A549 (cell line): ENCODE data around the gene ARHGEF10L. TPM values are rescaled to one million over a fixed set of nuclear protein-coding genes. Genes with fewer than 3 reads are reported as not detected.

Source experiments
- ATAC-seq, 2 experiments: fragments of 200-7000 bp in 1 of 2; fragments of >200 bp in 1 of 2; cut with Nextera tagmentation in 1 of 2; cut with Tn5 transposase in 1 of 2; 3 replicates each; pipeline versions ENCODE4 v1.8.0 to v1.9.1; 2018 to 2020; ENCODE audit warnings: mild to moderate bottlenecking in 1 of 2, moderate library complexity in 1 of 2
- CTCF ChIA-PET: fragments of 300-600 bp; sonication (Branson Sonifier 250); formaldehyde crosslinking; extraction: SDS; loops from one replicate; lab custom pipeline; 2021; ENCODE audit warnings: antibody characterized with exemption, inconsistent platforms; lab: Yijun Ruan, JAX
- POLR2A ChIA-PET: fragments of 350-600 bp; formaldehyde crosslinking; extraction: SDS; loops from one replicate; lab custom pipeline; 2021; ENCODE audit warnings: antibody characterized with exemption, inconsistent platforms; lab: Yijun Ruan, JAX
- DNase-seq, 2 experiments: peaks; one replicate each; pipeline versions ENCODE4 v3.0.0 to v3.0.0-alpha.2; 2011 to 2016; ENCODE audit warnings: low read depth in 1 of 2, low spot score in 1 of 2
- FAIRE-seq: peaks from 2 replicates; lab custom pipeline; 2011; peaks lifted over from hg19 to GRCh38; lab: Jason Lieb, UNC
- H3K27ac ChIP-seq, 2 experiments: fragments of >200 bp; sonication (Bioruptor Twin); formaldehyde crosslinking; 3 replicates each; pipeline ENCODE4 v1.5.1; 2016 to 2017
- H3K4me1 ChIP-seq: fragments of >200 bp; sonication (Bioruptor Twin); formaldehyde crosslinking; 3 replicates; pipeline ENCODE4 v1.6.1; 2016
- H3K4me2 ChIP-seq: fragments of >200 bp; sonication (Bioruptor Twin); formaldehyde crosslinking; 3 replicates; pipeline ENCODE4 v1.6.1; 2016
- H3K4me3 ChIP-seq: fragments of >200 bp; sonication (Bioruptor Twin); formaldehyde crosslinking; 3 replicates; pipeline ENCODE4 v1.5.1; 2016
- H3K9me3 ChIP-seq: fragments of >200 bp; sonication (Bioruptor Twin); formaldehyde crosslinking; 3 replicates; pipeline ENCODE4 v1.6.1; 2016
- BHLHE40 ChIP-seq: IDR thresholded peaks from 2 replicates; pipeline ENCODE4 v1.6.1; 2012; ENCODE audit warnings: low read depth, low read length, inconsistent platforms
- CBX2 ChIP-seq: fragments of 200-600 bp; sonication (generic); IDR thresholded peaks from 2 replicates; pipeline ENCODE4 v1.6.1; 2016; ENCODE audit warnings: low read depth, mild to moderate bottlenecking, borderline replicate concordance
- CHD2 ChIP-seq: fragments of 150-350 bp; IDR thresholded peaks from 2 replicates; pipeline ENCODE4 v1.6.1; 2014; ENCODE audit warnings: low read length; ENCODE audit not compliant: partially characterized antibody
- EHMT2 ChIP-seq: fragments of 200-600 bp; sonication (generic); IDR thresholded peaks from 2 replicates; pipeline ENCODE4 v1.6.1; 2016; ENCODE audit warnings: antibody characterized with exemption, low read depth, mild to moderate bottlenecking, moderate library complexity
- ESRRA ChIP-seq: fragments of 150-350 bp; IDR thresholded peaks from 2 replicates; pipeline ENCODE4 v1.6.1; 2014; ENCODE audit warnings: mild to moderate bottlenecking, low read length, borderline replicate concordance
- FOSB ChIP-seq: fragments of 250-450 bp; sonication (Bioruptor Pico); IDR thresholded peaks from 2 replicates; pipeline ENCODE4 v1.5.0; 2020; ENCODE audit warnings: mild to moderate bottlenecking, moderate library complexity
- FOXS1 ChIP-seq: fragments of 250-450 bp; sonication (Bioruptor Pico); IDR thresholded peaks from 2 replicates; pipeline ENCODE4 v1.5.0; 2020; ENCODE audit warnings: mild to moderate bottlenecking, moderate library complexity
- HDAC2 ChIP-seq: fragments of 200-600 bp; sonication (generic); IDR thresholded peaks from 2 replicates; pipeline ENCODE4 v1.6.1; 2016
- HOXA7 ChIP-seq: fragments of 250-450 bp; sonication (Bioruptor Pico); IDR thresholded peaks from 2 replicates; pipeline ENCODE4 v1.5.0; 2020; ENCODE audit warnings: mild to moderate bottlenecking, moderate library complexity
- NFE2L2 ChIP-seq: fragments of 150-350 bp; conservative IDR thresholded peaks from 2 replicates; pipeline ENCODE4 v1.6.1; 2014; ENCODE audit warnings: low read length
- PHF8 ChIP-seq: fragments of 200-600 bp; sonication (generic); IDR thresholded peaks from 2 replicates; pipeline ENCODE4 v1.6.1; 2016; ENCODE audit warnings: low read depth, mild to moderate bottlenecking, antibody characterized with exemption, moderate library complexity, borderline replicate concordance
- POLR2A ChIP-seq: IDR thresholded peaks from 2 replicates; pipeline ENCODE4 v1.6.1; 2012; ENCODE audit warnings: mild to moderate bottlenecking, low read length
- POLR2AphosphoS2 ChIP-seq: conservative IDR thresholded peaks from 2 replicates; pipeline ENCODE4 v1.6.1; 2012; ENCODE audit warnings: low read length, improper control_type of control experiment, inconsistent platforms
- TFCP2L1 ChIP-seq: fragments of 250-450 bp; sonication (Bioruptor Pico); IDR thresholded peaks from 2 replicates; pipeline ENCODE4 v1.5.0; 2021; ENCODE audit warnings: mild to moderate bottlenecking
- WGBS: methylation state at CpG from one replicate; pipeline ENCODE4 v1.1.6; 2017; ENCODE audit errors: missing lambda C conversion rate; 5-methylcytosine and 5-hydroxymethylcytosine counted together
- polyA plus RNA-seq, 4 experiments: library from polyadenylated mRNA; depleted of rRNA in 3 of 4; stranded (reverse); fragments of >200 nt; fragmentation: RNase III in 1 of 4; extraction: RNeasy Plus Mini Kit Qiagen cat#74134 plus additional on column Dnase treatment in 1 of 4; gene quantifications; 2 replicates in 3 of 4; 3 replicates in 1 of 4; pipeline ENCODE4 v1.2.3, GENCODE V29; 2011 to 2017
- TF ChIP-seq, protein P1 (sequence below): fragments of >200 bp; sonication (Bioruptor Twin); formaldehyde crosslinking; IDR thresholded peaks from 2 replicates; pipeline ENCODE4 v1.6.1; 2016
- TF ChIP-seq, protein P2 (sequence below): fragments of 450-650 bp; IDR thresholded peaks from 2 replicates; pipeline ENCODE4 v1.6.1; 2014; ENCODE audit warnings: antibody characterized with exemption
- TF ChIP-seq, protein P3 (sequence below): IDR thresholded peaks from 2 replicates; pipeline ENCODE4 v1.6.1; 2012; ENCODE audit warnings: low read depth, borderline replicate concordance
- TF ChIP-seq, protein P4 (sequence below): IDR thresholded peaks from 2 replicates; pipeline ENCODE4 v1.6.1; 2012
- TF ChIP-seq, protein P5 (sequence below): IDR thresholded peaks from 2 replicates; pipeline ENCODE4 v1.6.1; 2012

The ARHGEF10L gene
- polyA plus RNA-seq, 2 of the 4 experiments (the other 2 are of a cell fraction) = 3.5 to 5.2 TPM

DNA sequence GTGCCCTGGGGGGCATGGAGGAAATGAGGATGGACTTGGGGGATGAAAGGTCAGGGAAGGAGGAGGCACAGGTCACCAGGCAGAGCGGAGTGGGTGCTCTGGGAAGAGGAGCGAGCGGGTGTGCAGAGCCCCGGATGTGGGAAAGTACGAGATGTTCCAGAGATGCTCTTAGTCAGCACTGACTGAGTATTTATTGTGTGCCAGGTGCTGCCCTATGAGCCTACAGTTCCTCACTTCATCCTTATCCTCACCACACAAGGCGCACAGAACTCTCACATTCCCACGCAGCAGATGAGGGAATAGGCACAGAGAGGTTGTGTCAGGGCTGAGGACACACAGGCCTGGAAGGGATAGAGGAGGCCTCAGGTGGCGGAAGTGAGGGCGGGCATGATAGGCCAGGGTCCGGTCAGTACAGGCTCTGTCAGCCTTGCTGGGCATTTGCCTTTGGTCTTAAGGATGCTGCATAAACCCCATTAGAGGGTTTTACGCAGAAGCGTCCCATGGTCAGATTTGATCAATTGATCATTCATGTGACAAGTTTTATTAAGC is 77.3 kb downstream of the ARHGEF10L start:
- DNase-seq = no peak
- Histone ChIP-seq H3K4me2 (no peak overlapping the region), H3K27ac (no peak overlapping the region), H3K4me3 (no peak overlapping the region), H3K4me1 (no peaks in the 10 kb centered on the region), H3K9me3 (no peaks in the 10 kb centered on the region)
- ChIA-PET CTCF (interaction anchor here (0.6 to 5.0 kb wide), 2 partner anchors 10 to 174 kb away, joined by 4 to 20 read pairs; no protein-coding TSS in a partner anchor), POLR2A (no interaction called here)
- ATAC-seq = no peak
- TF ChIP-seq POLR2AphosphoS2 = no peak
- no peak for TF ChIP-seq ESRRA
- no peak for TF ChIP-seq TFCP2L1 (CRISPR knock-in tag)
- 97% methylated on average over 12 of the region's 12 CpGs for WGBS
- no peak for FAIRE-seq

DNA sequence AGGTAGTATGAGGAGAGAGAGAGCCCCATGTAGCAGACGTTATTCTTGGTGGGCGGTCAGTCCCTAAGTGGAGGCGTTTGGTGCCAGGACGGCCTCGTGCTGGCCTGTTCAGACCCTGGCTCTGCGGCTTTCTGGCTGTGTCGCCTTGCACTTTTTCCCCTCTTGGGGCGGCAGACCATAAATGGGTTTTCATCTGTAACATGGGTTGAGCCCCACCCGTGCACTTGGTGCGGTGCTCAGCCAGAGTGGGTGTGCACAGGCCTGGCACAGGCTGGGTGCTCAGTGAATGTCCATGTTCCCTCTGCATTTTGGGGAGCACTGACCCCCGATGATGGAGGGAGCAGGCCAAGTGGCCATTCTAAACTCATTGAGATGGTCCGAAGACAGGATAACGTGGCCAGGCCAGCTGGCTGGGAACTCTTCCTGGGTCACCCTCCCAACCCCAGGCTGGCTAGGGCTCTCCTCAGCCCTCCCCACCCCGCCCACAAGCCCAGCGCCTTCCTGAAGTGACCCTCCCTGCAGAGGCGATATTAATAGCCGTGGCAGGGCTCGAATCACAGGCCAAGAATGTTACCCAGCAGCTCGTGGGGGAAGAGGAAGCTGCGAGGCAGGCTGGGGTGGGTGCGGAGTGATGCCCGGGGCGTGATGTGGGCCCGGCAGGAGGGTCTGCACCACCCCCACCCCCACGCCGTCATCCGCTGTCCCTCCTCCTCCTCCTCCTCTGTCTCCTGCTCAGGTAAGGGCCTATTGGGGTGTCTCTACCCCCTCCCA is 78.5 kb downstream of the ARHGEF10L start:
- TF ChIP-seq PHF8 = no peak
- no peak for TF ChIP-seq CHD2
- TF ChIP-seq, protein P1, sequence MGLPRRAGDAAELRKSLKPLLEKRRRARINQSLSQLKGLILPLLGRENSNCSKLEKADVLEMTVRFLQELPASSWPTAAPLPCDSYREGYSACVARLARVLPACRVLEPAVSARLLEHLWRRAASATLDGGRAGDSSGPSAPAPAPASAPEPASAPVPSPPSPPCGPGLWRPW = no peak
- TF ChIP-seq, protein P2, sequence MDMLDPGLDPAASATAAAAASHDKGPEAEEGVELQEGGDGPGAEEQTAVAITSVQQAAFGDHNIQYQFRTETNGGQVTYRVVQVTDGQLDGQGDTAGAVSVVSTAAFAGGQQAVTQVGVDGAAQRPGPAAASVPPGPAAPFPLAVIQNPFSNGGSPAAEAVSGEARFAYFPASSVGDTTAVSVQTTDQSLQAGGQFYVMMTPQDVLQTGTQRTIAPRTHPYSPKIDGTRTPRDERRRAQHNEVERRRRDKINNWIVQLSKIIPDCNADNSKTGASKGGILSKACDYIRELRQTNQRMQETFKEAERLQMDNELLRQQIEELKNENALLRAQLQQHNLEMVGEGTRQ = no peak
- TF ChIP-seq BHLHE40 = no peak
- TF ChIP-seq HOXA7 (CRISPR knock-in tag) = no peak
- no peak for TF ChIP-seq CBX2
- no peak for TF ChIP-seq EHMT2
- no peak for TF ChIP-seq NFE2L2
- TF ChIP-seq, protein P3, sequence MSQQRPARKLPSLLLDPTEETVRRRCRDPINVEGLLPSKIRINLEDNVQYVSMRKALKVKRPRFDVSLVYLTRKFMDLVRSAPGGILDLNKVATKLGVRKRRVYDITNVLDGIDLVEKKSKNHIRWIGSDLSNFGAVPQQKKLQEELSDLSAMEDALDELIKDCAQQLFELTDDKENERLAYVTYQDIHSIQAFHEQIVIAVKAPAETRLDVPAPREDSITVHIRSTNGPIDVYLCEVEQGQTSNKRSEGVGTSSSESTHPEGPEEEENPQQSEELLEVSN = no peak
- no peak for TF ChIP-seq FOSB (CRISPR knock-in tag)
- TF ChIP-seq HDAC2 = no peak
- TF ChIP-seq FOXS1 (CRISPR knock-in tag) = no peak
- TF ChIP-seq, protein P4, sequence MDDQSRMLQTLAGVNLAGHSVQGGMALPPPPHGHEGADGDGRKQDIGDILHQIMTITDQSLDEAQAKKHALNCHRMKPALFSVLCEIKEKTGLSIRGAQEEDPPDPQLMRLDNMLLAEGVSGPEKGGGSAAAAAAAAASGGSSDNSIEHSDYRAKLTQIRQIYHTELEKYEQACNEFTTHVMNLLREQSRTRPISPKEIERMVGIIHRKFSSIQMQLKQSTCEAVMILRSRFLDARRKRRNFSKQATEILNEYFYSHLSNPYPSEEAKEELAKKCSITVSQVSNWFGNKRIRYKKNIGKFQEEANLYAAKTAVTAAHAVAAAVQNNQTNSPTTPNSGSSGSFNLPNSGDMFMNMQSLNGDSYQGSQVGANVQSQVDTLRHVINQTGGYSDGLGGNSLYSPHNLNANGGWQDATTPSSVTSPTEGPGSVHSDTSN = no peak
- no peak for TF ChIP-seq POLR2A
- no peaks in the 10 kb centered on the region for H3K9me3 ChIP-seq
- no peak overlapping the region for H3K4me3 ChIP-seq
- ATAC-seq = no peak
- H3K27ac ChIP-seq = no peak overlapping the region
- WGBS = 95% methylated on average over 9 of the region's 27 CpGs
- ChIA-PET CTCF (interaction anchor here (1.2 to 5.0 kb wide), 3 partner anchors 11 to 124 kb away, joined by 3 to 20 read pairs (median 6); no protein-coding TSS in a partner anchor), POLR2A (no interaction called here)
- H3K4me1 ChIP-seq = no peaks in the 10 kb centered on the region
- no peak overlapping the region for H3K4me2 ChIP-seq
- no peak for FAIRE-seq
- no peak for DNase-seq

DNA sequence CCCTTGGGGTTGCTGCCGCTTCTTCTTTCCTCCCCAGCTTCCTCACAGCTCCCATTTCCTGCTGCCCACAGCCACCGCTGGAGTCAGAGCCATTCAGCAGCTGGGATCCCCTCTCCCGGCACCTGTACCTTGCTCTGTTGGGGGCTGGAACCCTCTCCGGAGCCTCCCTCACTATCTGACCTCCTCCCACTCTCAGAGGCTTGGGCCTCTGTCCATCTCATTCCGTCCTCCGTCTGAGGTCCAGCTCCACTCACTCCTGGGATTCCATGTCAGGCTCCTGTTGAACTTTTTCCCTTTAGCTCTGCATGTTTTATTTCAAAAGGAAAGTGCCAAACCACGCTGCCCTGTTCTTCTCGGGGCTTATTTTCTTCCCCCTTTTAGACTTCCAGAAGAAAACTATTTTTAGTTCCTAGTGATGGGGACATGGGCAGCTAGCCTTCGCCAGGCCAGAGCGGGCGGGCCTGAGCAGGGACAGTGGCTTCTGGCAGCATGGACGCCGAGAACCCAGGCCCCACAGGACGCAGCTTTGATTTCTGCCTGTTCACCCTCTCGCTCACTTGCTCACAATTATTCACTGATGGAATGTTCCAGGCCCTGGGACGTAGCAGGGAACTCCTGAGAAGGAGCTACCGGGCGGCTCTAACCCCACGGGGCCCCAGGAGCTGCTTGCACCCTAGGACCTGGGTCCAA is 79.2 kb downstream of the ARHGEF10L start:
- Histone ChIP-seq H3K4me3 (no peak overlapping the region), H3K4me1 (no peaks in the 10 kb centered on the region; the same call in 2 of the 3 replicates), H3K9me3 (no peaks in the 10 kb centered on the region), H3K4me2 (no peak overlapping the region), H3K27ac (no peak overlapping the region)
- no peak for DNase-seq
- ChIA-PET POLR2A (no interaction called here), CTCF (interaction anchor here (0.6 to 5.0 kb wide), 6 partner anchors 9 to 125 kb away, joined by 3 to 20 read pairs (median 3); no protein-coding TSS in a partner anchor)
- 92% methylated on average over 13 of the region's 19 CpGs for WGBS
- FAIRE-seq = no peak
- no peak for ATAC-seq
- TF ChIP-seq, protein P2 = no peak
- TF ChIP-seq NFE2L2 = no peak
- TF ChIP-seq, protein P5, sequence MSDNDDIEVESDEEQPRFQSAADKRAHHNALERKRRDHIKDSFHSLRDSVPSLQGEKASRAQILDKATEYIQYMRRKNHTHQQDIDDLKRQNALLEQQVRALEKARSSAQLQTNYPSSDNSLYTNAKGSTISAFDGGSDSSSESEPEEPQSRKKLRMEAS = no peak
- TF ChIP-seq BHLHE40 = no peak
